Vagina (tissue), 2 donors: Measurements from ENCODE around the gene PRRT2.

Experiments used
- POLR2AphosphoS5 ChIP-seq, 2 donors: sonication (generic); formaldehyde crosslinking; IDR thresholded peaks; one replicate each; pipeline ENCODE4 v1.9.0; 2017; ENCODE audit warnings: antibody characterized with exemption in 2 of 2, mild to moderate bottlenecking in 2 of 2, low read depth in 1 of 2; ENCODE audit not compliant: insufficient read depth in 1 of 2
- TF ChIP-seq, protein P1 (sequence below), 3 experiments: fragments of 450-650 bp in 2 of 3; fragments of 200-600 bp in 1 of 3; sonication (generic) in 1 of 3; IDR thresholded peaks; one replicate each; pipeline ENCODE4 v1.5.1; 2017 to 2019; ENCODE audit warnings: antibody characterized with exemption in 3 of 3, mild to moderate bottlenecking in 2 of 3, moderate library complexity in 2 of 3

DNA sequence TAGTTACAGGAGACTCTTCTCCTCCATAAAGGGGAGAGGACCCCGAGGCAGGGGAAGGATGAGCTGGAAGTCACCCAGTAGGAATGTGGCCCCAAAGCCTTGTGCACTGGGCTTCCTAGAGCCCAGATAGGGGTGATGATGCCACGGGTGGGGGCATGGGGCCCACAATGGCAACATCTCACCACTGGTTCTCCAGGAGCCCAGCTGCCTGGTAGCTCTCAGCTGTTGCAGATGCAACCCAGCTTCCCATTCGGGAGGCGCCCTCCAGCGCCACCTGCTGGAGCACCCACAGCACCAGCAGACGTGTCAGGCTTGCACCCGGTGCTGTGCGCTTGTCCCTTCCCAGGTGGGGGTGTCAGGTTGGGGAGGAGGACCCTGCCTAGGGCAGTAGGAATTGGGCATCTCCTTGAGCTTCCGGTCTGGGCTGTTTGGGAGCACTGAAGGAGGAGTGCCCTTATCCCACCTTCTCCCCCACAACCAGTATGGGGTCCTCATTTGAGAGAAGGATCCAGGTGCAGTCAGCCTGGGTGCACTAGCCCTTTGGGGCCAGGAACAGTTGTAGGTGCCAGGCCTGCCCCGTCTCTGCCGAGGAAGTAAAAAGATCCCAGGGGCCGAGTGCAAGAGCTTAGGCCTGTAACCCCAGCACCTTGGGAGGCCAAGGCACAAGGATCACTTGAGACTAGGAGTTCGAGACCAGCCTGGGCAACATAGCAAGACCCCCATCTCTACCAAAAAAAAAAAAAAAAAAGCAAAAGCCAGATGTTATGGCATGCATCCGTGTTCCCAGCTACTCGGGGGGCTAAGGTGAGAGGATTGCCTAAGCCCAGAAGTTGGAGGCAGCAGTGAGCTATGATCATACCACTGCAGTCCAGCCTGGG, 36.7 kb downstream of the PRRT2 start:
- TF ChIP-seq, protein P1, sequence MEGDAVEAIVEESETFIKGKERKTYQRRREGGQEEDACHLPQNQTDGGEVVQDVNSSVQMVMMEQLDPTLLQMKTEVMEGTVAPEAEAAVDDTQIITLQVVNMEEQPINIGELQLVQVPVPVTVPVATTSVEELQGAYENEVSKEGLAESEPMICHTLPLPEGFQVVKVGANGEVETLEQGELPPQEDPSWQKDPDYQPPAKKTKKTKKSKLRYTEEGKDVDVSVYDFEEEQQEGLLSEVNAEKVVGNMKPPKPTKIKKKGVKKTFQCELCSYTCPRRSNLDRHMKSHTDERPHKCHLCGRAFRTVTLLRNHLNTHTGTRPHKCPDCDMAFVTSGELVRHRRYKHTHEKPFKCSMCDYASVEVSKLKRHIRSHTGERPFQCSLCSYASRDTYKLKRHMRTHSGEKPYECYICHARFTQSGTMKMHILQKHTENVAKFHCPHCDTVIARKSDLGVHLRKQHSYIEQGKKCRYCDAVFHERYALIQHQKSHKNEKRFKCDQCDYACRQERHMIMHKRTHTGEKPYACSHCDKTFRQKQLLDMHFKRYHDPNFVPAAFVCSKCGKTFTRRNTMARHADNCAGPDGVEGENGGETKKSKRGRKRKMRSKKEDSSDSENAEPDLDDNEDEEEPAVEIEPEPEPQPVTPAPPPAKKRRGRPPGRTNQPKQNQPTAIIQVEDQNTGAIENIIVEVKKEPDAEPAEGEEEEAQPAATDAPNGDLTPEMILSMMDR (IDR thresholded peaks at IDR 0.05), result peak; percentile 62 to 72 (median 70)
- TF ChIP-seq POLR2AphosphoS5 (IDR thresholded peaks at IDR 0.05; ENCODE audit: insufficient read depth in 1 of 2, low read depth in 1 of 2), result peak in 1 of 2 donors; percentile 37
